OCI-LY7 (cell line): ENCODE results near the gene C11orf71. TPM values are rescaled to one million over a fixed set of nuclear protein-coding genes. Genes with fewer than 3 reads are reported as not detected.

Experiments used
- BruUV-seq: library from RNA; stranded (reverse); fragments of 400-500 nt; replicated peaks from 2 replicates; lab custom pipeline; 2021; lab: Mats Ljungman, UMichigan
- CTCF ChIA-PET: fragments of 300-600 bp; sonication (Branson Sonifier 250); formaldehyde crosslinking; loops from one replicate; lab custom pipeline; 2022; ENCODE audit warnings: antibody characterized with exemption; ENCODE audit not compliant: unreplicated experiment; lab: Charles Lee
- POLR2A ChIA-PET: fragments of 300-600 bp; sonication (Branson Sonifier 250); formaldehyde crosslinking; loops from one replicate; lab custom pipeline; 2022; ENCODE audit warnings: antibody characterized with exemption; lab: Charles Lee
- DNase-seq: peaks from one replicate; pipeline ENCODE4 v3.0.0-alpha.2; 2015; ENCODE audit warnings: low spot score
- H2AFZ ChIP-seq: fragments of 200-600 bp; sonication (generic), shearing (Covaris generic); 2 replicates; pipeline ENCODE4 v1.6.1; 2014; ENCODE audit warnings: mild to moderate bottlenecking, antibody characterized with exemption, low read length, moderate library complexity
- H3K27ac ChIP-seq: fragments of 200-600 bp; sonication (generic); 2 replicates; pipeline ENCODE4 v1.5.1; 2014; ENCODE audit warnings: mixed run types, low read depth, mild to moderate bottlenecking, moderate library complexity, low read length, inconsistent platforms; ENCODE audit not compliant: poor library complexity, severe bottlenecking
- H3K36me3 ChIP-seq: fragments of 200-600 bp; sonication (generic); 2 replicates; pipeline ENCODE4 v1.6.1; 2014; ENCODE audit warnings: mild to moderate bottlenecking, antibody characterized with exemption, low read length, moderate library complexity, mixed read lengths; ENCODE audit not compliant: insufficient read depth
- H3K4me1 ChIP-seq: fragments of 200-600 bp; sonication (generic); 2 replicates; pipeline ENCODE4 v1.5.1; 2014; ENCODE audit warnings: mild to moderate bottlenecking, low read length; ENCODE audit not compliant: insufficient read depth, poor library complexity, severe bottlenecking
- H3K4me2 ChIP-seq: fragments of 200-600 bp; sonication (generic); 2 replicates; pipeline ENCODE4 v1.6.1; 2014; ENCODE audit warnings: mild to moderate bottlenecking, low read length
- H3K4me3 ChIP-seq: fragments of 200-600 bp; sonication (generic); 2 replicates; pipeline ENCODE4 v1.5.1; 2014; ENCODE audit warnings: mild to moderate bottlenecking, low read depth, low read length; ENCODE audit not compliant: poor library complexity, severe bottlenecking
- H3K79me2 ChIP-seq: fragments of 200-600 bp; sonication (generic); 2 replicates; pipeline ENCODE4 v1.6.1; 2016; ENCODE audit warnings: low read depth, mild to moderate bottlenecking, low read length, moderate library complexity, mixed read lengths; ENCODE audit not compliant: insufficient read depth
- H3K9me2 ChIP-seq: fragments of 200-600 bp; sonication (generic); 2 replicates; pipeline ENCODE4 v1.6.1; 2016; ENCODE audit warnings: mild to moderate bottlenecking, low read length, mixed read lengths; ENCODE audit not compliant: insufficient read depth
- H3K9me3 ChIP-seq: fragments of 200-600 bp; sonication (generic); 2 replicates; pipeline ENCODE4 v1.6.1; 2014; ENCODE audit warnings: mild to moderate bottlenecking, mixed run types, low read length, mixed read lengths
- H4K20me1 ChIP-seq: fragments of 200-600 bp; sonication (generic); 2 replicates; pipeline ENCODE4 v1.6.1; 2014; ENCODE audit warnings: mild to moderate bottlenecking, antibody characterized with exemption, low read length, moderate library complexity, mixed read lengths; ENCODE audit not compliant: insufficient read depth
- EZH2phosphoT487 ChIP-seq: fragments of 200-600 bp; sonication (generic); IDR thresholded peaks from 2 replicates; pipeline ENCODE4 v1.6.1; 2018; ENCODE audit warnings: low read depth, borderline replicate concordance, mild to moderate bottlenecking, mixed run types, antibody characterized with exemption, low read length, moderate library complexity, mixed read lengths
- intact Hi-C: fragments of 100-400 bp; cut with micrococcal nuclease; formaldehyde crosslinking; loops from one replicate; pipeline ENCODE4 v1.10.0; 2022; ENCODE audit not compliant: unreplicated experiment
- total RNA-seq, 2 experiments: library from RNA; depleted of rRNA in 1 of 2; stranded (reverse); fragments of >200 nt in 1 of 2; shearing (Covaris generic) in 1 of 2; gene quantifications; 2 replicates each; pipeline ENCODE4 v1.2.3, GENCODE V29; 2014 to 2022
- TF ChIP-seq, protein P1 (sequence below): fragments of 200-600 bp; sonication (generic); conservative IDR thresholded peaks from 2 replicates; pipeline ENCODE4 v1.5.1; 2014; ENCODE audit warnings: mild to moderate bottlenecking, antibody characterized with exemption, low read length, moderate library complexity, mixed read lengths

Gene C11orf71
- total RNA-seq, 2 experiments from 2014 or later, result 12.8 to 28.7 TPM

DNA sequence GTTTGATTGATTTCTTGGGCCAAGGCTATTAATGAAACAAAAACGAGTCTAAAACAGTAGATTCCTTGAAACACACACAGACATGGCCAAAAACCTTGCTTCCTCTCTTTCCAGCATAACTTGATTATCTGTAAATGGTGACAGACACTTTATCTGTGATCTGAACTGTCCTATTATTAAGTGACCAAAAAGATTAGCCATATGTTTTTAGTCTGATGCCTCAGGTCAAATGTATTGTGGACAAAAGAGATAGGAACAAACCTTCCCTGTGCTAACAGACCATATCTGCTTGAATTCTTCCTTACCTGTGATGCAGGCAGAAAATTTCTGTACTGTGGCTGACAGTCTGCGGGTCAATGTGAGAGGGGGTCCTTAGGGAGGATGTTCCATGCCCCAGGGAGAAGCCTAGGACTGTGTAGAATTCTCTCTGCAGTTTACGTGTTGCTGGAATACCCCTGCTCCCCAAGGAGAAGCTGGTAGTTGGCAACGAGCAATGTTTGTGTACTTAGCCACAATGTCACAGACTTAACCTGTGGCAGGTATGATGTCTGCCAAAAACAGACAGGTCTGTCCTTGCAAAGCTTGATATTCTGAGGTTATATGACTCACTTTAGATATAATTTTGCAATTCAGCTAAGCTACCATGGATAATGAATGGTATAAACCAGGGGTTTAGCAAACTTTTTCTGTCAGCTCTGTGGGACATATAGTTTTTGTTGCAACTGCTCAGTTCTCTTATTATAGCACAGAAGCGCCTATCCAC lies 31.2 kb downstream of the C11orf71 start:
- Histone ChIP-seq H3K4me1 (no peaks in the 10 kb centered on the region), H3K79me2 (no peaks in the 10 kb centered on the region), H3K4me3 (no peak overlapping the region), H2AFZ (no peak overlapping the region), H3K9me2 (no peaks in the 10 kb centered on the region), H3K9me3 (no peaks in the 10 kb centered on the region), H4K20me1 (no peaks in the 10 kb centered on the region), H3K36me3 (no peaks in the 10 kb centered on the region), H3K4me2 (no peak overlapping the region), H3K27ac (no peak overlapping the region)
- no peak for DNase-seq
- TF ChIP-seq, protein P1, sequence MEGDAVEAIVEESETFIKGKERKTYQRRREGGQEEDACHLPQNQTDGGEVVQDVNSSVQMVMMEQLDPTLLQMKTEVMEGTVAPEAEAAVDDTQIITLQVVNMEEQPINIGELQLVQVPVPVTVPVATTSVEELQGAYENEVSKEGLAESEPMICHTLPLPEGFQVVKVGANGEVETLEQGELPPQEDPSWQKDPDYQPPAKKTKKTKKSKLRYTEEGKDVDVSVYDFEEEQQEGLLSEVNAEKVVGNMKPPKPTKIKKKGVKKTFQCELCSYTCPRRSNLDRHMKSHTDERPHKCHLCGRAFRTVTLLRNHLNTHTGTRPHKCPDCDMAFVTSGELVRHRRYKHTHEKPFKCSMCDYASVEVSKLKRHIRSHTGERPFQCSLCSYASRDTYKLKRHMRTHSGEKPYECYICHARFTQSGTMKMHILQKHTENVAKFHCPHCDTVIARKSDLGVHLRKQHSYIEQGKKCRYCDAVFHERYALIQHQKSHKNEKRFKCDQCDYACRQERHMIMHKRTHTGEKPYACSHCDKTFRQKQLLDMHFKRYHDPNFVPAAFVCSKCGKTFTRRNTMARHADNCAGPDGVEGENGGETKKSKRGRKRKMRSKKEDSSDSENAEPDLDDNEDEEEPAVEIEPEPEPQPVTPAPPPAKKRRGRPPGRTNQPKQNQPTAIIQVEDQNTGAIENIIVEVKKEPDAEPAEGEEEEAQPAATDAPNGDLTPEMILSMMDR, result no peak
- TF ChIP-seq EZH2phosphoT487, result no peak
- intact Hi-C loops, result no loop called here
- BruUV-seq, result no TSS peak
- ChIA-PET POLR2A (no interaction called here), CTCF (no interaction called here)

DNA sequence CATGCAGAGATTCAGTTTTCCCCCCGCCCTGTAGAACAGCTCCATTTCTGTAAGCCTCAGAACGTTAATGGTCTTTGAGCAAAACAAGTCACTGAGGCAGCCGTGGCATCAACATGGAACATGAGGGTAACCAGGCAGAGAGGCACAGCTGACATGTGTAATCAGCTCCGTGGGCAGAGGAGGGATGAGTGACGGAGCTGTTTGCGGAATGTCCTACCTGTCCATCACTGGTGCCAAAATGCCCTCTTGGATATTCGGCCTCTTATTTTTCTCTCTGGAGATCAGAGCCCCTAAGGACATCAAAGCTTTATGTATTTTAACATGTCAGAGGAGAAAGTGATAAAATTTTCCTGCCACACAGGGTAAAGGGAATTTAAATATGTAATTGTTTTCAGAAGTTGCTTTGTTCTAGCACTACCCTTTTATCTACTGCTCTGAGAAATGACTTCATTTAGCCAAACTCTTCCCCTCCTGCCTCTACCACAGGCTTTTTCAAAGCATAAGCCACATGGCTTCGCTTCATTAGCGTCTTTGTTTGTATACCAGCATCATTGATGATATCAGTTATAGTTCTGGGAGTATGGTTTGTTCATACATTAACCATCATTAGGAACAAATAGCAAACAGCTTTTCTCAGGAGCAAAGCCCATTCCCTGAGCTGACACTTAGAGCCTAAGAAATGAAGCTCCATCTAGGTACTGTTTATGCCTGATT lies 32.9 kb downstream of the C11orf71 start:
- CTCF ChIA-PET, result no interaction called here

More for the DNA sequence above, 32.9 kb downstream of the C11orf71 start:
- H2AFZ ChIP-seq, result no peak overlapping the region
- POLR2A ChIA-PET, result interaction anchor here (0.6 to 2.4 kb wide), 3 partner anchors 8 to 699 kb away, joined by 3 to 6 read pairs (median 5); no protein-coding TSS in a partner anchor
- no peaks in the 10 kb centered on the region for H3K79me2 ChIP-seq
- no TSS peak for BruUV-seq
- H3K9me2 ChIP-seq, result no peaks in the 10 kb centered on the region
- no peak for TF ChIP-seq EZH2phosphoT487
- TF ChIP-seq, protein P1, result no peak
- no peaks in the 10 kb centered on the region for H4K20me1 ChIP-seq
- H3K4me1 ChIP-seq, result no peaks in the 10 kb centered on the region
- H3K27ac ChIP-seq, result no peak overlapping the region
- intact Hi-C loops, result no loop called here
- no peaks in the 10 kb centered on the region for H3K9me3 ChIP-seq
- no peak overlapping the region for H3K4me2 ChIP-seq
- no peaks in the 10 kb centered on the region for H3K36me3 ChIP-seq
- no peak overlapping the region for H3K4me3 ChIP-seq
- no peak for DNase-seq
